GM19463 (cell line): ENCODE results near the gene UBE3B.

ENCODE experiments used
- ATAC-seq: cut with Tn5 transposase; IDR thresholded peaks from one replicate; pipeline ENCODE4 v1.9.1; 2021; ENCODE audit warnings: mild to moderate bottlenecking, moderate library complexity; ENCODE audit not compliant: unreplicated experiment

UBE3B gene

DNA sequence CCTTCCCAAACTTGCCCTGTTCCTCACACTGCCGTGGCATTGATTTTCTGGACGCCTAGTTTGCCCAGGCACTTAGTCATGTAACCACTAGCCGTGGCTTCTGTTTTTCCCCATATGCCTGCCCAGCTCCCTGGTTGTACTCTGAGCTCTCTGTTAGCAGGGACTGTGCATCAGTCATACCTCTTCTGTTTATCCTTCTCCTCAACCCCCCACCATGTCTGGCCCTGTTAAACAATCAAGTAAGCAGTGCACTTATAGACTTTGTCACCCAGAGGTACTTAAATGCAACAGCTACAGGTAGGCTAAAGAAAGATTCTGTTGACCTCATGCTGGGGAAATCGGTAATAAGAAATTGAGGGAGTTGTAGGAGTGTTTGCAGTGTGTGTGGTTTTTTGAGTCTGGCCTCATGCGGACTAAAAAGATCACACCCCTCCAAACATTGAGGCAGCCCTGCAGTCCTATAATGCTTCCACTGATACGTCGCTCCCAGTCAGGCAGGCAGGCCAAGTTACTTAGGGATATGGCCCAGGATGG lies 17.0 kb downstream of the UBE3B start:
- ATAC-seq, result no peak

DNA sequence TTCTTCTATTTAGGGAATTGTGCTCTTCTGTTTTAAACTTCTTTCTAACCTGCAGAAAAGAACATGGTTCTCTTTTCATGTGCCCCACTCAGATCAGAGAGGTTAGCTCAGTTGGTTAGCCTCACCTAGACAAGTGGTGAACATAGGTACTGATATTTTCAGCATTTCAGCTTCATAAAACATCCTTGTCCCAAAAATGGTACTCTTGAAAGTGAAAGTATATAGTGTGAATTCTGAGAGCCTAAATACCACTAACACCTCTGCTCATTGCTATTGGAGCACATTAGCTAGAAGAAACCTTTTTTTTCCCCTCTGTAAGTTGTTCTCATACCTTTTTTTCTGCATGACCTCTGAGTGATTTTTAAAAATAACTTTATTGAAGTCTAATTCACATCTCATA lies 17.6 kb downstream of the UBE3B start:
- no peak for ATAC-seq

DNA sequence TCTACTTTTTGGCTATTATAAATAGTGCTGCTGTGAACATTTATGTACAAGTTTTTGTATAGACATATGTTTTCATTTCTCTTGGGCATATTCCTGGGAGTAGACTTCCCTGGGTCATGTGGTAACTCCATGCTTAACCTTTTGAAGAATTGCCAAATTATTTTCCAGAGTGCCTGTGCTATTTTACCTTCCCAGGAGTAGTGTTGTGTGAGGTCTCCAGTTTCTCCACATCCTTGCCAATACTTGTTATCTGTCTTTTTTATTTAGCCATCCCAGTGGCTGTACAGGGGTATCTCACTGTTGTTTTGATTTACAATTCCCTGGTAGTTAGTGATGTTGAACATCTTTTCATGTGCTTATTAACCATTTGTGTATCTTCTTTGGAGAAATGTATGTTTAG lies 18.9 kb downstream of the UBE3B start:
- no peak for ATAC-seq

DNA sequence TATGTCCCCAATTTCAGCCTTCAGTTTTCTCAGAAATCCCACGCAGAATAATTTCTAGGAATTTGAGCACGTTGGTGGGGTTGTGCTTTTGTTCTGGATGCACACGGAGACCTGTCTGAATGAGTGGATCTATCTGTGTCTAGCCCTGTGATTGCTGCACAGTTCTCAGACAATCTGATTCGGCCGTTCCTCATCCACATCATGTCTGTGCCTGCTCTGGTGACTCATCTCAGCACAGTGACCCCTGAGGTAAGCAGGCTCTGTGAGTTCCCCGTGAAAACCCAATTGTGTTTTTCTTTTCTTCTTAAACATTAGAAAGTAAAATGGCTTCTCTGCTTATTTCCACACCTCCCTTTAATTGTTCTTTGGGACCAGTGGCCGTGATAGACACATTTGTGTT lies 20.2 kb downstream of the UBE3B start:
- ATAC-seq, result no peak

DNA sequence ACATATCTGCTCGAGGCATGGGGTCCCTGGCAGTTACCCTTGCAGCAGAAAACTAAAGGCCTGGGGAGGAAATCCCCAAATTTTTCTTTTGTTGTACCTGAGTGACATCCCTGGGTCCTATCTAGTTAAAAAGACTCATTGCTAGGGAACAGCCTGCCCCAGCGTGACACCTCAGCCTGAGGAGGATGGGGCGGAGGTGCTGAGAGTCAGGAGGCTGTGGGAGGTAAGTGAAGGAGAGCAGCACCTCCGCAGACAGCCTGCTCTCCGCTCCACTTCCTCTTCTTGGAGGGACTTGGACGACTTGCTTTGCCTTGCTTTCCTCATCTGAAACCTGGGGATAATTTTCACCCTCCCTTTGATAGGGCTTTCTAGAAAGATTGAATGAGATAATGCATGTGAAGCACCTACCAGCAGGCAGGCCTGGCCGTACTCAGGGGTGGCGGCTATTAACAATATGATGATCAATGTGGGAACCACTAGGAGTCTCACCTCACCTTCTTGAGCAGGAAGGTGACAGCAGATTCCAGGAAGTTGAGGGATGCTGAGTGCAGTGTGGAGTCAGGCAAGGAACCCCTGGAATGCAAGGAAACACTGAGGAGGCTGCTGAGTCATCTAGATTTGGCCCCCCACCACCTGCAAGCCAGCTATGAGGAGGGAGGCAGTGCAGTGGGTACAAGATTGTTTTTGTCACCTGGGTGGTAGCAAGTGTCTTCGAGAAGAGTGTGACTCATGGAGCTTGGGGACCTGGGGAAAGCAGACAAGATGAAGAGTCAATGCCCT lies 23.2 kb downstream of the UBE3B start:
- ATAC-seq, result no peak

DNA sequence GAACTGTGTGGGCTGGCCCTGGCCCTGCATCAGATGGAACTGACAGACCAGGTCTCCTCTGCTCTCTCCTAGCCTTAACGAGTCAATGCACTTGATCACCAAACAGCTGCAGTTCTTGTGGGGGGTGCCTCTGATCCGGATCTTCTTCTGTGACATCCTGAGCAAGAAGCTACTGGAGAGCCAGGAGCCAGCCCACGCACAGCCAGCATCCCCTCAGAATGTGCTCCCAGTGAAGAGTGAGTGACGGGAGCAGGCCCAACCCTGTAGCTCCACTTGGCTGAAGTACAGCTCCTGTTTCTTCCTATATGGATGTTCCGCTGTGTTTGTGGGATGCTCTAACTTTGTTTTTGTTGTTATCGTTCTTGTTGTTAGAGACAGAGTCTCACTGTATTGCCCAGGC lies 23.9 kb downstream of the UBE3B start:
- ATAC-seq, result no peak

DNA sequence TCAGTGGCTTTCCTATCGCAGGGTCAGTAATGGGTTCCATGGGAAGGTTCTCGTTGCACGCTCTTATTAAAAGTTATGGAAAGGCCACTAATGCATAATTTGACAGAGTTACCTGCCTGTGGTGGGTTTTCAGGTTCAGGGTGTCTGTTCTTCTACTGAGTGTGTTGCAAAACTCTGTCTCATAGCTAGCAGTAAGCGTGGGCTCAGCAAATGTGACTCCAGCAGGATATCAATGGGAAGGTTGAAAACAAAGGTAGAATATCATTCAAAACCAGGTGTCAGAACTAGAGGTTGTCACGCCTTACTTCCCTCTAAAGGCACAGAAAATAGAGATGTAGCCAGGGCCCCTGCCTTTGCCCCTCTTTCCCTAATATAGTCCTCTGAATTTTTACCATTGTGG lies 24.9 kb downstream of the UBE3B start:
- ATAC-seq, result no peak

DNA sequence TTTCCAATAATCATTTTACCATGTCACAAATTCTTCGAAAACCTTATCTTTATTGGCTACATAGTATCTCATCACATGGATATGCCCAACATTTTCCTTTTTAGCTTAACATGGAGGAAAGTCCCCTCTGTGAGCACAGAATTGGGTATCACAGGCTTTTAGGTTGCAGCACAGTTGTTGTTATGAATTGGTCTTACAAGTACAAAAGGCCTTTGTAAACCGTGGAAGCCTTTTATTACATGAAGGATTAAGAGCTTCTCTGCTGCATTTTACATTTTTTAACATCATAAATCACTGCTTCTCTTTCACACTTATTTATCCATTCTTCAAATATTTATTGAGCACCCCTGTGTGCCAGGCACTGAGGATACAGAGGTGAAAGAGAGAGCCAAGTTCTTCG lies 26.2 kb downstream of the UBE3B start:
- no peak for ATAC-seq

DNA sequence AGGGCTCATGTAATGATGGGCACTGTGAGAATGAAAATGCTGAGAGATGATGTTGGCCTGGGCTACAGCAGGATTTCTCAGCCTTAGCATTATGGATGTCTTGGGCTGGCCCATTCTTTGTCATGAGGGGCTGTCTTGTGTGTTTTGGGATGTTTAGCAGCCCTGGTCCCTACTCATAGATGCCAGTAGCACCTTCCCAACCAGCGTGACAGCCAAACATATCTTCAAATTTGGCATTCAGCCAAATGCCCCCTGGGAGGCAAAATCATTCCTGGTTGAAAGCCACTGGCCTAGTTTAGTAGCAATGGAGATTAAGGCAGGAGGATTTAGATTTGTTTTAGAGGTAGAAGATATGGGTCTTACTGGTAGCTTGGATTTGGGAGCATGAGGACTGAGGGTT lies 26.6 kb downstream of the UBE3B start:
- ATAC-seq, result no peak

DNA sequence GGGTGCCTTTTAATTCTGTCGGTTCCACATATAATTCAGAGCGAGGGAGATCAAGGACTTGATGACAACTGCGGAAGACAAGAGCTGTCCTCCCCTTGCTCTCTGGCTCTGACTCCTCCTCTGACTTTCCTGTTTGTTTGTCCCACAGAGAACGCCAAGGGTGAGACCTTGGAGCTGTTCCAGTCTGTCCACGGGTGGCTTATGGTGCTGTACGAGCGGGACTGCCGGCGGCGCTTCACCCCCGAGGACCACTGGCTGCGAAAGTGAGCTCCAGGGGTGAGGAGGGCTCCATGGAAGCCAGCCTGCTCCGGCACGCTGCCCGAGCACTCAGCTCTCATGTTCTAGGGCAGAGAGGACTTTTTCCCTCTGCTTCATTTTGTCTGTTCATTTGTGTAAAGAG lies 32.8 kb downstream of the UBE3B start:
- no peak for ATAC-seq

DNA sequence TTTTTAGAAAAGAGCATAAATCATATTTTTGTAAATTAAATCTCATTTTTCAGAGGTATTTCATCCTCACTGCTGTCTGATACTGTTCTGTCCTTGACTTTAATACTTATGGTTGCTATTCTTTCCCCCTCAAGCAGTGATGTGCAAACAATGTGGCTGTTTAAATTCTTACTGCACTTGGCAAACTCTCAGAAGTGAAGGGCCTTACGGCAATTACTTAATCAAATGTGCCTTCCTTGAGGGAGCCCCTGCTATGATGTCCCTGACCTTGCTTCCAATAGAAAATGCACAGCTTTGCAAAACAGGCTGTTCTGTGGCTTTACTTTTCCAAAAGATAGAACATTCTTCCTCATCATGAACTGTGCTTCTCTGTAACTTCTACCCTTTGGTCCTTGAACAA lies 35.2 kb downstream of the UBE3B start:
- no peak for ATAC-seq

DNA sequence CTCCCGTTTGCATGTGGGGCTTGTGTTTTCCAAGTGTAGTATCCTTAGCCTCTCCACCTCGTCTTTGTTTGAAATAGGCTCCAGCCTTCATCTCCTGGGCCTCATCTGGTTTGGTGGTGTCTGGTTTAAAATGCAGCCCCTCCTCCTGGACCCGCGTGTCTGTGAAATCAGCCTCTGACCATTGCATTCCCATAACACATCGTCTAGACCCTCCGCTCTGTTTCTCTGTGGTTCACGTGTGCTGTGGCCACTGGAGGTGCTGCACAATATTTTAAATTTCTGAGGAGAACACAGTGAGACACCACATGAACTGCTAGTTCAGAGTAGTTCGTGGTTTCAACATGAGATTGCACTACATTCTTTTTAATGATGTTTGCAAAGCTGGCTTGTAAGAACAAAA lies 35.6 kb downstream of the UBE3B start:
- no peak for ATAC-seq

DNA sequence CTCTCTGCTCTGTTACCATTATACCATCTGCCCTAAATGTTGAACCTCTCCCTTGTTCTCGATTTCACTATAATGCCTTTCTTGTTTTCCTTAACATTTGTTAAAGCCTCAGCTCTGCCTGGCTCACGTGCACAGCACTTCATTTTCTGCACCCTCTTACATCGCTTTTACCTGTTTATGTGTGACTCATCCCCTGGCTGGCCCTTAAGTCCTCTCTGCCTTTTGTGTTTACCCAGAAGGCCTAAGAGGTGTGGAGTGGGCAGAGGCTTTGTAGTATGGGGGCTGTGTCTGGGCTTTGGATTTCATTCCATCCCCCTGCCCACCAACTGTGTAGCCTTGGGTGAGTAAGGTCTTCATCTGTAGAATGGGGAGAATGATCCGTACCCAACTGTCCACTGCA lies 36.5 kb downstream of the UBE3B start:
- no peak for ATAC-seq

DNA sequence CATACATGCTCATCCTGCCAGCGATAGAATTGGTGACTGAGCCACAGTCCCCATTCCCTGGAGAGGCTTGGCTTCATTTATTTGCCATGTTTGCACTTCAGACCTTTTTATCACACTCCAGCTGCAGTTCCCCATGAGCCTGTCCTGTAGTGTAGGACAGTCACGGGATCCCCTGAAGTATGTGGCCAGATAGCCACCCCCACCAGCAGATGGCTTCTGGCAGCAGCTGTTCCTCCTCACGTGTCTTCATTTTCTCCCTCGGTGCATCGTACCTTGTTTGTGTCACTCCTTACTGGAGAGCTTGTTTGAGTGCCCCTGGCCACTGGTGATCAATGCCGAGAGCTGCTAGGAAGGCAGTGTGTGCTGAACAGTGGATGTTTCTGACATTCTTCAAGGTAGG lies 40.2 kb downstream of the UBE3B start:
- ATAC-seq, result no peak

DNA sequence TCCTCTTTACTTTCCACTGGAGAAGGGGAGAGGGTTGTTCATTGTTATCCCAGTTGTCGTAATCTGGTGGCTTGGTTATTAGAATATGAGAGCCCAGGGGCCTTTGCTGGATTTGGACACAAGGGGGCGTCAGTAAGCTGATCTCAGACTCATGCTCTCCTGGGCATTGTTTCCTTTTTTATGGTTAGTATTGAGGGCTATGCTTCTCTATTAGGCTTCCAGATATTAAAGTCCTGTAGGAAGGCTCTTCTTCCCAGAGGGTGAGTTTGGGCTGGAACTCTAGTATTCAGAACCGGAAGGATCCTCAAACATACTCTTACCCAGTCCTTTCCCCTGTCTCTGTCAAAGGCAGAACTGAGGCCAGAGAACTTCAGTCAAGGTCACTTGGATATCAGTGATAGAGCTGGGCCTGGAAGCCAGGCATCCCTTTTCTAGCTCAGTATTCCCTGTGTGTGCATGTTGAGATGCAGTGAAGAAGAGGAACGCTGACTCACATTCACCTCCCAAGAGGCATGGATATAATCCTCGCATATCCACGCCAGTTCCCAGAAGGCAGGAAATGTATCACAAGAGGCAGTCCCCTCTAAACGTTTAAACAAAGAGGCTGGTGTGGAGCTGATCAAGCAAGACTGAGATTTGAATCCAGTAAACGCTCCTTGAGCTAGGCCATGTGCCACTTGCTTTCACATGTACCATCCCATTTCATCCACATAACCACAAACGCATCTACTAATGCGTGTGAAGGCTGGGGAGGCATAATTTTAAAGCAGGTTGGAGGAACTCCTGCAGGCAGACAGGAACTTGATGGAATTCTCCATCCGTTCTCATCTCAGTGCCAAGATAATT lies 41.6 kb downstream of the UBE3B start:
- ATAC-seq, result no peak

DNA sequence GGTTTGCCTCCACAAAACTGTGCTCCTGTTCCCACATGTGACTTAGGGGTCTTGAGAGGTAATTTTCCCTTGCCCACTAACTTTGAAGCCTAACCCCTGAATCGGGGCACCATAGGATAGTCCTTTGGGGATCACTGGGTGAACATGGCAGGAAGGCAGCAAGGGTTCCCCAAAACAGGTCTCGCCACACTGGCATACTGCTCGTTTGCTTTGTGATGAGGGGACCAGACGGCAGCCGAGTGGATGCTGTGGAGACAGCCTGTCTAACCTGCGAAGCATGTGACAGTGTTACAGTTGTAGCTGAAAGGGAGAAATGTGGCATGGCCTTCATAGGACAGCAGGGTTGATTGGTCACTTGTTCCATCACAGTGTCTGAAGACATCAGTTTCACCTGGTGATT lies 42.4 kb downstream of the UBE3B start:
- no peak for ATAC-seq

DNA sequence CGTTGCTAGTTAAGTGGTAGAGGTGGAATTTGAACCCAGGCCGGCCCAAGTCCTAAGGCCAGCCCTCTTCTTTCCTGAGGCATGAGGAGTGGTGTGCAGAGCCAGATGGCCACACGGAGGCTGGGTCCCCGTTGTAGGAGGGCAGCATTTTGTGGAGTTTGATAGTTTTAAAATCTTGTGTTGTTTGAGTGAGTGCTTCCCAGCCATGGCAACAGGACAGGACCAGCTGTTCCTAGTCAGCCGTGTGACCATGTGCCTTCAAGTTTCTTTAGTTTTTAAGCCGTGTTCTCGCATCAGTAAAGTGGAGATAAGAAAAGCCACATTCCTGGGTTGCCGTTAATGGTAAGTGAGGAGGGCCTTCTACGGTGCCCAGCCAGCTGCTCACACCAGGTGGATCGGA lies 44.4 kb downstream of the UBE3B start:
- ATAC-seq, result no peak

DNA sequence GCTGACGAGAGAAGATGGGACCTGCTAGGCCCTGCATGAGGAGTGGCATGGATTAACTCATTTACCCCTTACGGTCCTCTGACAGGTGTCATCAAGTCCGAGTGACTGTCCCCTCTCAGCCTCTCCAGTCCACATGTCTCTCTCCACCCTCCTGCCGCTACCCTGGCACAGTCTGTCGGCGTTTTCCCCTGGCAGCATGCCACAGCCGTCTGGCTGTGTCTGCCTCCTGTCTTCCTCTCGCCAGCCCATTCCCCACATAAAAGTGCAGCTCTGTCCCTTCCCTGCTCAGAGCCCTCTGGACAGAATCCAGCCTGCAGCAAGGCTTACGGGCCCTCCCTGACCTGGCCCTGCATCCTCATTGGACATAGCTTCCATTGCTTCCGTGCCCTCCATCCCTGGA lies 45.6 kb downstream of the UBE3B start:
- ATAC-seq, result no peak

DNA sequence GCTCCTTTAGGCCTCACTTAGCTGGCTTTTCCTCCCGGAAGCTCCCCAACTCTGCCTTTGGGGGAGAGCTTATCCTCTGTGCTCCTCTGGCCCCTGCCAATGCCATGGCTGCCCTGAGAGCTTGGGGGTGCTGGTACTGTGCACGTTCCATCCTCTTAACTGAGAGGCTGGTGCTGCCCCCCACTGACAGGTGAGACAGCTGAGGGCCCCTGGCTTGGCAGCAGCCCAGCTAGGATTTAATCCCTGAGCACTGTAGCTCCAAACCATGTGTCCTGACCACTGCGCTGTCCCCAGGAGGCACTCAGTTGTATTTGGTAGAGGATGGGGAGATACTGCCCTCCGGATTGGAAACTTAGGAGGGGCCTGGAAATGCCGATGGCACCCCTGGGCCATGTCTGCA lies 46.1 kb downstream of the UBE3B start:
- ATAC-seq, result no peak

DNA sequence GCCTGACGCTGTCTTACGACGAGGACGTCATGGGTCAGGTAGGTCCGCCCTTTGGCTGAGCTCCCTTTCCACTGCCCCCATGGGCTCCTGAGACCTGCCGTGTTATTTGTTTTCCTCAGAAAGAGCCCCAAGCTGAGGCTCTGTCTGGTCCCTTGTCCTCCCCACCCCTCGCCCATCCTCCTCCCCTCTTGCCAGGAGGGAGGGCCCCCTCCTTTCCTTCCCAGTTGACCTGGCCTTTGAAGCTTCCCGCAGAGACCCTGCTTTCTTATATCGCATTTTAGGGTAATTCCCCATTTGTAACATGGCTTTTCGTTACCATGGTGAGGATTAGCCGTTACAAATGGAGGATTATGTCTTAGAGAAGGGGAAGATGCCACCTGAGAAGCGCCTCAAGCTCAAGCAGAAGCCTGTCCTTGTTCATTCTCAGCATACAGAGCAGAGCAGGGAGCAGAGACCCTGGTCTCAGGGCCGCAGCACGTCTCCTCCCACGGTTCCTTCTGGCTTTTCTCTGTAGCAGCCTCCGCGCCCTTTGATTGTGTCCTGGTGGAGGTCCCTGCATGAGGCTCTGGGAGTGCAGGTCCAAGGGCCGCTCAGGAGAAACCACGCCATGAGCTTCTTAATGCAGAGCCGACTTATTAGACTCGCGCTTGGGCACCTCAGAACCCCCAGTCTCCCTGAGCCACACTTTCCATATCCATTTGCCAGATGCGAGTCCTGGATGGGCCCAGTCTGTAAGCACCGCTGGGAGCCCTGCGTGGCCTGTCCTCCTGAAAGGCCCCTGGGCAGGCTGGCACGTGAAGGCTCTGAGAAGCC lies 47.2 kb downstream of the UBE3B start:
- no peak for ATAC-seq

DNA sequence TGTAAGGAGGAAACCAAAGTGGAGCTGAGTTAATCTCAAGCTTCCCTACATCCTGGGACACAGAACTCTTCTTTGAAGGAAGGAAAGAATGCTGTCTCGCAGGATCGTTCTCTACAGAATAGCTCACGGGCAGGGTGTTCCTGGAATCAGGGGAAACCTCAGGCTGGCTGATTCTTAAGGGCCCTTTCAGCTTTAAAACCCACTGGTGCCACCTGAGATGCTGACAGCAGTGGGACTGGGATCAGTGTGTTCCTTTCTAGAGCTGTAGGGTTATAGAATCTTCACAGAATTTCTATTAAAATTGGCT lies 47.8 kb downstream of the UBE3B start:
- ATAC-seq, result no peak
